ENCODE results near the gene HOOK2. TPM values are rescaled to one million over a fixed set of nuclear protein-coding genes. Genes with fewer than 3 reads are reported as not detected.
A peak's percentile ranks its signal among the peaks of the same experiment; 100 is the strongest.

Gene HOOK2
- total and polyA plus RNA-seq, 2 of the 13 experiments (the other 11 are each of a cell fraction or from before 2014, with no cell fraction given) = 9.2 to 12.9 TPM

- peak; percentile 95 for TF ChIP-seq ARNTL (CRISPR knock-in tag; IDR thresholded peaks at IDR 0.05)
- TF ChIP-seq ATF7-NPFF (CRISPR knock-in tag; IDR thresholded peaks at IDR 0.05; ENCODE audit: low read depth) = peak; percentile 60
- peak; percentile 86 for TF ChIP-seq USF2 (IDR thresholded peaks at IDR 0.05; ENCODE audit: low read depth, low read length)
- peak; percentile 91; the same call in 1 of the 2 replicates for TF ChIP-seq USF2 (CRISPR knock-in tag; IDR thresholded peaks at IDR 0.05; ENCODE audit: borderline replicate concordance)
- TF ChIP-seq CC2D1A (CRISPR knock-in tag; IDR thresholded peaks at IDR 0.05) = 0 out of 2 replicates have a peak, but pooled peaks have one; percentile 39
- no peak for TF ChIP-seq SP1 (IDR thresholded peaks at IDR 0.05)
- TF ChIP-seq SP1 (CRISPR knock-in tag; IDR thresholded peaks at IDR 0.05) = peak; percentile 39; the same call in 1 of the 2 replicates
- no peak for TF ChIP-seq MIER2 (CRISPR knock-in tag; IDR thresholded peaks at IDR 0.05)
- no peak for TF ChIP-seq ZNF570 (CRISPR knock-in tag; IDR thresholded peaks at IDR 0.05; ENCODE audit: borderline replicate concordance)
- no peak for TF ChIP-seq ZNF672 (CRISPR knock-in tag; IDR thresholded peaks at IDR 0.05)
- TF ChIP-seq PREB (CRISPR knock-in tag; IDR thresholded peaks at IDR 0.05) = no peak
- 0 out of 2 replicates have a peak, but pooled peaks have one; percentile 34 for TF ChIP-seq ZSCAN25 (CRISPR knock-in tag; IDR thresholded peaks at IDR 0.05)
- peak; percentile 68 for TF ChIP-seq RBFOX2 (IDR thresholded peaks at IDR 0.05; ENCODE audit: low read depth, low read length)
- peak; percentile 39; the same call in 1 of the 2 replicates for TF ChIP-seq SP2 (CRISPR knock-in tag; IDR thresholded peaks at IDR 0.05)
- no peak for TF ChIP-seq SOX5 (CRISPR knock-in tag; IDR thresholded peaks at IDR 0.05; ENCODE audit: borderline replicate concordance)
- TF ChIP-seq FOXC1 (CRISPR knock-in tag; IDR thresholded peaks at IDR 0.05; ENCODE audit: borderline replicate concordance) = peak; percentile 70; the same call in 1 of the 2 replicates
- TF ChIP-seq ZNF839 (CRISPR knock-in tag; IDR thresholded peaks at IDR 0.05; ENCODE audit: borderline replicate concordance) = no peak
- TF ChIP-seq NFRKB (IDR thresholded peaks at IDR 0.05) = no peak
- TF ChIP-seq MXD1 (CRISPR knock-in tag; IDR thresholded peaks at IDR 0.05) = peak; percentile 68; the same call in 1 of the 2 replicates
- peak; percentile 96 for TF ChIP-seq ZEB1 (IDR thresholded peaks at IDR 0.05; ENCODE audit: insufficient replicate concordance, low read depth)
- no peak for TF ChIP-seq NFKBIZ (CRISPR knock-in tag; IDR thresholded peaks at IDR 0.05)
- TF ChIP-seq ZNF562 (CRISPR knock-in tag; IDR thresholded peaks at IDR 0.05; ENCODE audit: borderline replicate concordance) = no peak
- no peak for TF ChIP-seq ELF3 (CRISPR knock-in tag; IDR thresholded peaks at IDR 0.05)
- TF ChIP-seq AGO2 (optimal IDR thresholded peaks at IDR 0.05; ENCODE audit: low read depth, low read length) = no peak
- peak; percentile 39; the same call in 1 of the 2 replicates for TF ChIP-seq TFAP4 (IDR thresholded peaks at IDR 0.05; ENCODE audit: borderline replicate concordance, low read depth)
- TF ChIP-seq CAMTA2 (CRISPR knock-in tag; IDR thresholded peaks at IDR 0.05; ENCODE audit: borderline replicate concordance) = peak; percentile 80; the same call in 1 of the 2 replicates
- peak; percentile 10; the same call in 1 of the 2 replicates for TF ChIP-seq ZNF768 (CRISPR knock-in tag; IDR thresholded peaks at IDR 0.05)
Observed at GRCh38 chr19:12774588-12775555, at the start of gene HOOK2 (continued).

Measured in HepG2 (cell line).